ENCODE measurements around the gene CHURC1. TPM values are rescaled to one million over a fixed set of nuclear protein-coding genes. Genes with fewer than 3 reads are reported as not detected.
A peak's percentile ranks its signal among the peaks of the same experiment; 100 is the strongest.

CHURC1 gene
- total and polyA plus RNA-seq, 2 of the 13 experiments (the other 11 are each of a cell fraction or from before 2014, with no cell fraction given) = 41.1 to 74.4 TPM

- TF ChIP-seq NKX3-1 (CRISPR knock-in tag; IDR thresholded peaks at IDR 0.05) (no peak), SMYD3 (CRISPR knock-in tag; IDR thresholded peaks at IDR 0.05) (no peak), SMAD3 (CRISPR knock-in tag; IDR thresholded peaks at IDR 0.05) (no peak), ZFYVE20 (CRISPR knock-in tag; IDR thresholded peaks at IDR 0.05; ENCODE audit: borderline replicate concordance, low read depth) (no peak), SP1 (IDR thresholded peaks at IDR 0.05) (no peak), SP1 (CRISPR knock-in tag; IDR thresholded peaks at IDR 0.05) (0 out of 2 replicates have a peak, but pooled peaks have one; percentile 23), USF2 (IDR thresholded peaks at IDR 0.05; ENCODE audit: low read depth, low read length) (no peak), USF2 (CRISPR knock-in tag; IDR thresholded peaks at IDR 0.05; ENCODE audit: borderline replicate concordance) (no peak), GTF2F1 (IDR thresholded peaks at IDR 0.05; ENCODE audit: low read length) (no peak), ZNF674 (CRISPR knock-in tag; IDR thresholded peaks at IDR 0.05; ENCODE audit: low read depth) (no peak), ZZZ3 (CRISPR knock-in tag; IDR thresholded peaks at IDR 0.05; ENCODE audit: borderline replicate concordance) (peak; percentile 41; the same call in 1 of the 2 replicates)
- TF ChIP-seq, protein P1, sequence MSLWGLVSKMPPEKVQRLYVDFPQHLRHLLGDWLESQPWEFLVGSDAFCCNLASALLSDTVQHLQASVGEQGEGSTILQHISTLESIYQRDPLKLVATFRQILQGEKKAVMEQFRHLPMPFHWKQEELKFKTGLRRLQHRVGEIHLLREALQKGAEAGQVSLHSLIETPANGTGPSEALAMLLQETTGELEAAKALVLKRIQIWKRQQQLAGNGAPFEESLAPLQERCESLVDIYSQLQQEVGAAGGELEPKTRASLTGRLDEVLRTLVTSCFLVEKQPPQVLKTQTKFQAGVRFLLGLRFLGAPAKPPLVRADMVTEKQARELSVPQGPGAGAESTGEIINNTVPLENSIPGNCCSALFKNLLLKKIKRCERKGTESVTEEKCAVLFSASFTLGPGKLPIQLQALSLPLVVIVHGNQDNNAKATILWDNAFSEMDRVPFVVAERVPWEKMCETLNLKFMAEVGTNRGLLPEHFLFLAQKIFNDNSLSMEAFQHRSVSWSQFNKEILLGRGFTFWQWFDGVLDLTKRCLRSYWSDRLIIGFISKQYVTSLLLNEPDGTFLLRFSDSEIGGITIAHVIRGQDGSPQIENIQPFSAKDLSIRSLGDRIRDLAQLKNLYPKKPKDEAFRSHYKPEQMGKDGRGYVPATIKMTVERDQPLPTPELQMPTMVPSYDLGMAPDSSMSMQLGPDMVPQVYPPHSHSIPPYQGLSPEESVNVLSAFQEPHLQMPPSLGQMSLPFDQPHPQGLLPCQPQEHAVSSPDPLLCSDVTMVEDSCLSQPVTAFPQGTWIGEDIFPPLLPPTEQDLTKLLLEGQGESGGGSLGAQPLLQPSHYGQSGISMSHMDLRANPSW (CRISPR knock-in tag; IDR thresholded peaks at IDR 0.05; ENCODE audit: borderline replicate concordance) = no peak
- TF ChIP-seq, protein P2, sequence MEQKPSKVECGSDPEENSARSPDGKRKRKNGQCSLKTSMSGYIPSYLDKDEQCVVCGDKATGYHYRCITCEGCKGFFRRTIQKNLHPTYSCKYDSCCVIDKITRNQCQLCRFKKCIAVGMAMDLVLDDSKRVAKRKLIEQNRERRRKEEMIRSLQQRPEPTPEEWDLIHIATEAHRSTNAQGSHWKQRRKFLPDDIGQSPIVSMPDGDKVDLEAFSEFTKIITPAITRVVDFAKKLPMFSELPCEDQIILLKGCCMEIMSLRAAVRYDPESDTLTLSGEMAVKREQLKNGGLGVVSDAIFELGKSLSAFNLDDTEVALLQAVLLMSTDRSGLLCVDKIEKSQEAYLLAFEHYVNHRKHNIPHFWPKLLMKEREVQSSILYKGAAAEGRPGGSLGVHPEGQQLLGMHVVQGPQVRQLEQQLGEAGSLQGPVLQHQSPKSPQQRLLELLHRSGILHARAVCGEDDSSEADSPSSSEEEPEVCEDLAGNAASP (CRISPR knock-in tag; IDR thresholded peaks at IDR 0.05; ENCODE audit: borderline replicate concordance) = 0 out of 2 replicates have a peak, but pooled peaks have one; percentile 22
- TF ChIP-seq, protein P3, sequence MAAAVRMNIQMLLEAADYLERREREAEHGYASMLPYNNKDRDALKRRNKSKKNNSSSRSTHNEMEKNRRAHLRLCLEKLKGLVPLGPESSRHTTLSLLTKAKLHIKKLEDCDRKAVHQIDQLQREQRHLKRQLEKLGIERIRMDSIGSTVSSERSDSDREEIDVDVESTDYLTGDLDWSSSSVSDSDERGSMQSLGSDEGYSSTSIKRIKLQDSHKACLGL (CRISPR knock-in tag; IDR thresholded peaks at IDR 0.05) = peak; percentile 73; the same call in 1 of the 2 replicates
- TF ChIP-seq, protein P4, sequence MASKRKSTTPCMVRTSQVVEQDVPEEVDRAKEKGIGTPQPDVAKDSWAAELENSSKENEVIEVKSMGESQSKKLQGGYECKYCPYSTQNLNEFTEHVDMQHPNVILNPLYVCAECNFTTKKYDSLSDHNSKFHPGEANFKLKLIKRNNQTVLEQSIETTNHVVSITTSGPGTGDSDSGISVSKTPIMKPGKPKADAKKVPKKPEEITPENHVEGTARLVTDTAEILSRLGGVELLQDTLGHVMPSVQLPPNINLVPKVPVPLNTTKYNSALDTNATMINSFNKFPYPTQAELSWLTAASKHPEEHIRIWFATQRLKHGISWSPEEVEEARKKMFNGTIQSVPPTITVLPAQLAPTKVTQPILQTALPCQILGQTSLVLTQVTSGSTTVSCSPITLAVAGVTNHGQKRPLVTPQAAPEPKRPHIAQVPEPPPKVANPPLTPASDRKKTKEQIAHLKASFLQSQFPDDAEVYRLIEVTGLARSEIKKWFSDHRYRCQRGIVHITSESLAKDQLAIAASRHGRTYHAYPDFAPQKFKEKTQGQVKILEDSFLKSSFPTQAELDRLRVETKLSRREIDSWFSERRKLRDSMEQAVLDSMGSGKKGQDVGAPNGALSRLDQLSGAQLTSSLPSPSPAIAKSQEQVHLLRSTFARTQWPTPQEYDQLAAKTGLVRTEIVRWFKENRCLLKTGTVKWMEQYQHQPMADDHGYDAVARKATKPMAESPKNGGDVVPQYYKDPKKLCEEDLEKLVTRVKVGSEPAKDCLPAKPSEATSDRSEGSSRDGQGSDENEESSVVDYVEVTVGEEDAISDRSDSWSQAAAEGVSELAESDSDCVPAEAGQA (IDR thresholded peaks at IDR 0.05; ENCODE audit: low read depth) = no peak
- TF ChIP-seq, protein P4 (CRISPR knock-in tag; IDR thresholded peaks at IDR 0.05; ENCODE audit: borderline replicate concordance) = no peak
These were observed at the start of gene CHURC1 (continued) for GRCh38 chr14:64914237-64915028.
